CD4-positive, alpha-beta T cell (primary cell): ENCODE results near the gene GALC. TPM values are rescaled to one million over a fixed set of nuclear protein-coding genes. Genes with fewer than 3 reads are reported as not detected.

ENCODE experiments used
- ATAC-seq: fragments of 200-7000 bp; cut with Tn5 transposase; one replicate; pipeline ENCODE4 v1.10.0; 2022; ENCODE audit warnings: mild to moderate bottlenecking; ENCODE audit not compliant: poor library complexity
- CTCF ChIA-PET: fragments of 350-600 bp; sonication (Branson Sonifier 250); formaldehyde crosslinking; loops from one replicate; lab custom pipeline; 2021; ENCODE audit warnings: antibody characterized with exemption, inconsistent platforms; lab: Charles Lee
- POLR2A ChIA-PET: fragments of 350-600 bp; sonication (Branson Sonifier 250); formaldehyde crosslinking; loops from one replicate; lab custom pipeline; 2021; ENCODE audit warnings: antibody characterized with exemption, inconsistent platforms; lab: Charles Lee
- DNase-seq, 14 experiments: peaks; one replicate each; pipeline ENCODE4 v3.0.0-alpha.2; 2013 to 2020; ENCODE audit warnings: mixed read lengths in 2 of 14
- H3K27ac ChIP-seq, 2 donors: one replicate each; pipeline versions ENCODE4 v1.5.1 to v1.7.0; 2013; ENCODE audit warnings: low read length in 2 of 2, low read depth in 1 of 2, mild to moderate bottlenecking in 1 of 2
- H3K27me3 ChIP-seq, 2 experiments: 1 replicate in 1 of 2; 2 replicates in 1 of 2; pipeline versions ENCODE4 v1.6.1 to v1.7.0; 2013; ENCODE audit warnings: low read length in 2 of 2, control low read depth in 1 of 2, mild to moderate bottlenecking in 1 of 2, moderate library complexity in 1 of 2; ENCODE audit not compliant: insufficient read depth in 2 of 2, control insufficient read depth in 1 of 2
- H3K36me3 ChIP-seq: one replicate; pipeline ENCODE4 v1.6.1; 2013; ENCODE audit warnings: low read length, control low read depth; ENCODE audit not compliant: insufficient read depth
- H3K4me1 ChIP-seq: one replicate; pipeline ENCODE4 v1.6.1; 2013; ENCODE audit warnings: low read length, control low read depth; ENCODE audit not compliant: insufficient read depth
- H3K4me3 ChIP-seq: one replicate; pipeline ENCODE4 v1.5.1; 2013; ENCODE audit warnings: mild to moderate bottlenecking, low read length, moderate library complexity
- H3K9me3 ChIP-seq, 2 experiments: 1 replicate in 1 of 2; 2 replicates in 1 of 2; pipeline versions ENCODE4 v1.6.1 to v1.7.0; 2013; ENCODE audit warnings: low read length in 2 of 2, mild to moderate bottlenecking in 2 of 2, control low read depth in 1 of 2, moderate library complexity in 1 of 2; ENCODE audit not compliant: control insufficient read depth in 1 of 2, insufficient read depth in 1 of 2
- H3K27ac Mint-ChIP-seq: one replicate; pipeline ENCODE4 v1.8.0; 2020; ENCODE audit warnings: mixed read lengths
- H3K27me3 Mint-ChIP-seq: one replicate; pipeline ENCODE4 v1.8.0; 2021; ENCODE audit warnings: mixed read lengths
- H3K36me3 Mint-ChIP-seq: one replicate; pipeline ENCODE4 v1.8.0; 2021; ENCODE audit warnings: low read depth, mixed read lengths
- H3K4me1 Mint-ChIP-seq: one replicate; pipeline ENCODE4 v1.8.0; 2021; ENCODE audit warnings: low read depth, mixed read lengths
- H3K4me3 Mint-ChIP-seq: one replicate; pipeline ENCODE4 v1.8.0; 2020; ENCODE audit warnings: mild to moderate bottlenecking, mixed read lengths
- H3K9me3 Mint-ChIP-seq: one replicate; pipeline ENCODE4 v1.8.0; 2020; ENCODE audit warnings: mixed read lengths
- CTCF ChIP-seq: fragments of 200-600 bp; IDR thresholded peaks from one replicate; pipeline ENCODE4 v1.8.0; 2022; ENCODE audit warnings: antibody characterized with exemption, mild to moderate bottlenecking
- intact Hi-C, 2 experiments: fragments of 100-400 bp; cut with DNase I in 1 of 2; cut with micrococcal nuclease in 1 of 2; formaldehyde crosslinking; loops; one replicate each; pipeline versions ENCODE4 v1.15.1 to v1.9.0; 2023 to 2025; cut with DNase I, micrococcal nuclease
- total RNA-seq, 174 experiments: library from RNA in 2 of 174; stranded (reverse) in 2 of 174; gene quantifications; one replicate each; pipeline ENCODE4 v1.2.3 and lab custom pipeline; 2021 to 2026

Gene GALC
- total RNA-seq, 2 experiments from 2014 or later = 14.7 to 14.9 TPM

GRCh38 chr14:87896393-87897380 is 96.3 kb downstream of the GALC start:
- no peak overlapping the region for H3K4me3 ChIP-seq
- Mint-ChIP-seq H3K4me3 (no peak overlapping the region), H3K4me1 (no peaks in the 10 kb centered on the region), H3K27ac (no peak overlapping the region), H3K9me3 (no peaks in the 10 kb centered on the region), H3K27me3 (peaks cover 25% of the 10 kb centered on the region), H3K36me3 (no peaks in the 10 kb centered on the region)
- no peaks in the 10 kb centered on the region for H3K9me3 ChIP-seq
- intact Hi-C loops = no loop called here
- peaks cover 11 to 14% of the 10 kb centered on the region in 2 experiments for H3K27me3 ChIP-seq
- no peaks in the 10 kb centered on the region for H3K4me1 ChIP-seq
- no peak for ATAC-seq
- CTCF ChIA-PET = no interaction called here
- DNase-seq = peak in 3 of 14 experiments; percentile 32 to 50 (median 38)
- peak; percentile 78 for TF ChIP-seq CTCF
- POLR2A ChIA-PET = no interaction called here
- no peak overlapping the region for H3K27ac ChIP-seq
- no peaks in the 10 kb centered on the region for H3K36me3 ChIP-seq

- peaks cover 9 to 14% of the 10 kb centered on the region in 2 experiments for H3K27me3 ChIP-seq
- H3K9me3 ChIP-seq = no peaks in the 10 kb centered on the region
- no peak for TF ChIP-seq CTCF
- no peak overlapping the region for H3K27ac Mint-ChIP-seq
- H3K4me3 Mint-ChIP-seq = no peak overlapping the region
- H3K36me3 Mint-ChIP-seq = no peaks in the 10 kb centered on the region
- no peaks in the 10 kb centered on the region for H3K9me3 Mint-ChIP-seq
- DNase-seq = no peak
- H3K4me1 ChIP-seq = no peaks in the 10 kb centered on the region
- H3K4me1 Mint-ChIP-seq = no peaks in the 10 kb centered on the region
- H3K4me3 ChIP-seq = no peak overlapping the region
- intact Hi-C loops = no loop called here
- no peak for ATAC-seq
- POLR2A ChIA-PET = no interaction called here
- no peak overlapping the region for H3K27ac ChIP-seq
- CTCF ChIA-PET = no interaction called here
- H3K36me3 ChIP-seq = no peaks in the 10 kb centered on the region
- H3K27me3 Mint-ChIP-seq = peaks cover 25% of the 10 kb centered on the region
Observed at GRCh38 chr14:87894920-87895319, 98.1 kb downstream of the GALC start.

GRCh38 chr14:87892763-87893162 is 100.2 kb downstream of the GALC start:
- Histone ChIP-seq H3K27ac (no peak overlapping the region), H3K36me3 (no peaks in the 10 kb centered on the region), H3K4me3 (no peak overlapping the region), H3K9me3 (no peaks in the 10 kb centered on the region), H3K27me3 (peaks cover 4 to 9% of the 10 kb centered on the region in 2 experiments), H3K4me1 (no peaks in the 10 kb centered on the region)
- Mint-ChIP-seq H3K27ac (no peak overlapping the region), H3K27me3 (peaks cover 13% of the 10 kb centered on the region), H3K9me3 (no peaks in the 10 kb centered on the region), H3K36me3 (no peaks in the 10 kb centered on the region), H3K4me1 (no peaks in the 10 kb centered on the region), H3K4me3 (no peak overlapping the region)
- POLR2A ChIA-PET = no interaction called here
- CTCF ChIA-PET = no interaction called here
- intact Hi-C loops = no loop called here
- DNase-seq (no peak), ATAC-seq (no peak)
- no peak for TF ChIP-seq CTCF
